Left lung (tissue), 10 donors: ENCODE measurements around the gene MARK1. TPM values are rescaled to one million over a fixed set of nuclear protein-coding genes. Genes with fewer than 3 reads are reported as not detected.
A peak's percentile ranks its signal among the peaks of the same experiment; 100 is the strongest.

Experiments
- ATAC-seq: fragments of 200-7000 bp; cut with Tn5 transposase; one replicate; pipeline ENCODE4 v1.9.1; 2020; ENCODE audit warnings: moderate library complexity
- DNase-seq, 4 donors: peaks; one replicate each; pipeline ENCODE4 v3.0.0-alpha.2; 2013 to 2020
- H3K27ac ChIP-seq, 2 donors: fragments of 200-600 bp; sonication (generic) in 1 of 2; one replicate each; pipeline versions ENCODE4 v1.5.0 to v1.8.0; 2020 to 2021
- H3K27me3 ChIP-seq, 2 donors: fragments of 200-600 bp; sonication (generic) in 1 of 2; one replicate each; pipeline versions ENCODE4 v1.5.0 to v1.8.0; 2020 to 2021
- H3K36me3 ChIP-seq, 2 donors: fragments of 200-600 bp; sonication (generic) in 1 of 2; one replicate each; pipeline versions ENCODE4 v1.5.0 to v1.8.0; 2020 to 2021
- H3K4me1 ChIP-seq, 2 donors: fragments of 200-600 bp; one replicate each; pipeline ENCODE4 v1.8.0; 2021
- H3K4me3 ChIP-seq, 2 donors: fragments of 200-600 bp; sonication (generic) in 1 of 2; one replicate each; pipeline versions ENCODE4 v1.5.0 to v1.8.0; 2020 to 2021; ENCODE audit warnings: mild to moderate bottlenecking in 1 of 2
- H3K9me3 ChIP-seq, 2 donors: fragments of 200-600 bp; sonication (generic) in 1 of 2; one replicate each; pipeline versions ENCODE4 v1.5.0 to v1.8.0; 2020 to 2021
- CTCF ChIP-seq, 2 donors: fragments of 200-600 bp; sonication (generic) in 1 of 2; IDR thresholded peaks; one replicate each; pipeline versions ENCODE4 v1.5.0 to v1.8.0; 2021; ENCODE audit warnings: antibody characterized with exemption in 2 of 2
- intact Hi-C, 2 donors: fragments of 100-400 bp; cut with DNase I; formaldehyde crosslinking; loops; one replicate each; pipeline versions ENCODE4 v1.11.2 to v1.14.2; 2022
- polyA plus RNA-seq, 6 donors: library from polyadenylated mRNA; unstranded; fragments of 120-200 nt; gene quantifications; one replicate each; pipeline ENCODE4 v1.2.1, GENCODE V29; 2013; ENCODE audit not compliant: insufficient read length in 6 of 6
- total RNA-seq, 2 donors: library from RNA; stranded (reverse); fragmentation: NEBNext Ultra II Directional; extraction: Animal tissue kit (Norgen Biotek cat#: 25700); gene quantifications; one replicate each; pipeline ENCODE4 v1.2.1, GENCODE V29; 2021
- donor health status: DM: no; HTN: yes; CAD: no.
- donor health status: DM: no; HTN: no; CAD: no.

The MARK1 gene
- total and polyA plus RNA-seq, 8 donors = 3.1 to 9.7 (median 8.6) TPM

GRCh38 chr1:220689666-220690065, 161.7 kb downstream of the MARK1 start:
- DNase-seq = no peak
- Histone ChIP-seq H3K36me3 (no peaks in the 10 kb centered on the region), H3K4me3 (peak overlapping the region; percentile 61 to 80), H3K9me3 (no peaks in the 10 kb centered on the region), H3K27ac (no peak overlapping the region), H3K4me1 (peaks cover 0 to 22% of the 10 kb centered on the region in 2 donors), H3K27me3 (peaks cover 0 to 26% of the 10 kb centered on the region in 2 donors)
- ATAC-seq = no peak
- no peak for TF ChIP-seq CTCF (IDR thresholded peaks at IDR 0.05)
- intact Hi-C loops = loop anchor here in 1 of 2 donors (5.0 to 10.0 kb wide), 2 partner anchors 43 to 85 kb away; no protein-coding TSS in a partner anchor

GRCh38 chr1:220690140-220691052, 162.5 kb downstream of the MARK1 start, which contains the start of gene C1orf115:
TSS of gene C1orf115 (plus strand) at chr1:220690363. CDS start at chr1:220690403, 40 bp downstream.
- peaks cover 0 to 22% of the 10 kb centered on the region in 2 donors for H3K4me1 ChIP-seq
- H3K4me3 ChIP-seq = peak within 1 kb of the TSS; percentile 61 to 80
- DNase-seq = peak; percentile 68 to 93 (median 82)
- peak within 1 kb of the TSS in 1 of 2 donors; percentile 70 for H3K27ac ChIP-seq
- peaks cover 0 to 26% of the 10 kb centered on the region in 2 donors for H3K27me3 ChIP-seq
- no peaks in the 10 kb centered on the region for H3K36me3 ChIP-seq
- no peaks in the 10 kb centered on the region for H3K9me3 ChIP-seq
- TF ChIP-seq CTCF (IDR thresholded peaks at IDR 0.05) = peak; percentile 97 to 99
- intact Hi-C loops = loop anchor here in 1 of 2 donors (5.0 kb wide), 1 partner anchor 42 kb away; no protein-coding TSS in a partner anchor
- peak; percentile 100 for ATAC-seq

GRCh38 chr1:220691053-220691684, 163.2 kb downstream of the MARK1 start:
- no peaks in the 10 kb centered on the region for H3K36me3 ChIP-seq
- intact Hi-C loops = loop anchor here in 1 of 2 donors (5.0 kb wide), 1 partner anchor 41 kb away; no protein-coding TSS in a partner anchor
- no peak for ATAC-seq

GRCh38 chr1:220692436-220693228, 164.7 kb downstream of the MARK1 start:
- Histone ChIP-seq H3K4me1 (peaks cover 0 to 22% of the 10 kb centered on the region in 2 donors), H3K4me3 (no peak overlapping the region), H3K27me3 (peaks cover 0 to 26% of the 10 kb centered on the region in 2 donors), H3K9me3 (no peaks in the 10 kb centered on the region), H3K27ac (no peak overlapping the region), H3K36me3 (peaks cover 0 to 8% of the 10 kb centered on the region in 2 donors)
- intact Hi-C loops = loop anchor here in 1 of 2 donors (5.0 kb wide), 1 partner anchor 40 kb away; no protein-coding TSS in a partner anchor
- TF ChIP-seq CTCF (IDR thresholded peaks at IDR 0.05) = no peak
- DNase-seq = no peak
- no peak for ATAC-seq

More at GRCh38 chr1:220691053-220691684, 163.2 kb downstream of the MARK1 start:
- no peak for TF ChIP-seq CTCF (IDR thresholded peaks at IDR 0.05)
- H3K27me3 ChIP-seq = peaks cover 0 to 26% of the 10 kb centered on the region in 2 donors
- H3K9me3 ChIP-seq = no peaks in the 10 kb centered on the region
- H3K27ac ChIP-seq = peak overlapping the region in 1 of 2 donors; percentile 70
- no peak for DNase-seq
- peaks cover 0 to 22% of the 10 kb centered on the region in 2 donors for H3K4me1 ChIP-seq
- peak overlapping the region; percentile 61 to 80 for H3K4me3 ChIP-seq
